HepG2 (cell line): ENCODE data around the gene THEM4. TPM values are rescaled to one million over a fixed set of nuclear protein-coding genes. Genes with fewer than 3 reads are reported as not detected.

Source experiments
- ATAC-seq: fragments of 200-7000 bp; cut with Tn5 transposase; 3 replicates; pipeline ENCODE4 v1.9.1; 2020; ENCODE audit warnings: mild to moderate bottlenecking, moderate library complexity
- BruUV-seq: library from RNA; stranded (reverse); fragments of 400-500 nt; replicated peaks from 2 replicates; lab custom pipeline; 2021; lab: Mats Ljungman, UMichigan
- CTCF ChIA-PET: fragments of 300-600 bp; formaldehyde crosslinking; extraction: SDS; loops from one replicate; lab custom pipeline; 2021; ENCODE audit warnings: low total read pairs, inconsistent platforms, low intra/inter-chr PET ratio; lab: Yijun Ruan, JAX
- POLR2A ChIA-PET: fragments of 350-600 bp; sonication (Branson Sonifier 250); formaldehyde crosslinking; loops from one replicate; lab custom pipeline; 2020; ENCODE audit warnings: antibody characterized with exemption, inconsistent platforms; lab: Yijun Ruan, JAX
- DNase-seq: peaks from one replicate; pipeline ENCODE4 v3.0.0-alpha.2; 2015; ENCODE audit warnings: low spot score
- FAIRE-seq: peaks from 3 replicates; lab custom pipeline; 2011; peaks lifted over from hg19 to GRCh38; lab: Jason Lieb, UNC
- H2AFZ ChIP-seq: one replicate; pipeline ENCODE4 v1.6.1; 2011; ENCODE audit warnings: low read length, inconsistent platforms
- H3K27ac ChIP-seq: fragments of 300-600 bp; 3 replicates; pipeline ENCODE4 v1.8.0; 2011; ENCODE audit warnings: mixed run types, mild to moderate bottlenecking, mixed read lengths, low read length, inconsistent platforms; ENCODE audit not compliant: insufficient read depth; ENCODE audit errors: extremely low read length
- H3K27me3 ChIP-seq, 2 experiments: fragments of 200-600 bp in 1 of 2; 2 replicates in 1 of 2; 3 replicates in 1 of 2; pipeline versions ENCODE4 v1.6.0 to v1.8.0; 2011; ENCODE audit warnings: low read length in 2 of 2, mild to moderate bottlenecking in 2 of 2, moderate library complexity in 2 of 2, inconsistent platforms in 1 of 2; ENCODE audit not compliant: insufficient read depth in 2 of 2, control insufficient read depth in 1 of 2
- H3K36me3 ChIP-seq, 2 experiments: fragments of 200-600 bp in 1 of 2; replicated peaks in 1 of 2; 2 replicates in 1 of 2; 3 replicates in 1 of 2; pipeline versions ENCODE4 v1.5.1 to v1.8.0; 2011; ENCODE audit warnings: low read length in 2 of 2, inconsistent platforms in 1 of 2; ENCODE audit not compliant: insufficient read depth in 2 of 2, control insufficient read depth in 1 of 2
- H3K4me1 ChIP-seq: 2 replicates; pipeline ENCODE4 v1.5.1; 2012; ENCODE audit warnings: low read length, inconsistent platforms; ENCODE audit not compliant: insufficient read depth
- H3K4me2 ChIP-seq: 2 replicates; pipeline ENCODE4 v1.6.0; 2011; ENCODE audit warnings: low read depth, low read length, inconsistent platforms
- H3K4me3 ChIP-seq, 3 experiments: fragments of 200-600 bp in 1 of 3; sonication (generic), shearing (Covaris generic) in 1 of 3; replicated peaks in 1 of 3; 2 replicates each; pipeline ENCODE4 v1.5.1; 2011 to 2016; ENCODE audit warnings: low read length in 3 of 3, inconsistent platforms in 2 of 3, low read depth in 2 of 3, mild to moderate bottlenecking in 2 of 3, control low read depth in 1 of 3, mixed read lengths in 1 of 3; ENCODE audit not compliant: insufficient read depth in 1 of 3
- H3K79me2 ChIP-seq: one replicate; pipeline ENCODE4 v1.6.1; 2011; ENCODE audit warnings: low read length, inconsistent platforms; ENCODE audit not compliant: insufficient read depth
- H3K9ac ChIP-seq: 2 replicates; pipeline ENCODE4 v1.6.0; 2011; ENCODE audit warnings: mild to moderate bottlenecking, low read depth, low read length, inconsistent platforms; ENCODE audit not compliant: insufficient read depth
- H3K9me3 ChIP-seq: 2 replicates; pipeline ENCODE4 v1.5.1; 2012; ENCODE audit warnings: mild to moderate bottlenecking, low read length
- H4K20me1 ChIP-seq: 2 replicates; pipeline ENCODE4 v1.6.0; 2011; ENCODE audit warnings: inconsistent platforms, mild to moderate bottlenecking, low read length, moderate library complexity; ENCODE audit not compliant: insufficient read depth
- ARNTL ChIP-seq: sonication (generic); formaldehyde crosslinking; IDR thresholded peaks from 2 replicates; pipeline ENCODE4 v1.4.0; 2020; ENCODE audit warnings: mild to moderate bottlenecking, missing genetic modification reagents
- GATAD2A ChIP-seq: IDR thresholded peaks from 2 replicates; pipeline ENCODE4 v1.6.1; 2016
- HMG20A ChIP-seq: IDR thresholded peaks from 2 replicates; pipeline ENCODE4 v1.6.1; 2016; ENCODE audit warnings: borderline replicate concordance
- RBAK ChIP-seq: sonication (generic); formaldehyde crosslinking; IDR thresholded peaks from 2 replicates; pipeline ENCODE4 v1.5.1; 2020; ENCODE audit warnings: mild to moderate bottlenecking, missing genetic modification reagents
- SATB2 ChIP-seq: sonication (generic); formaldehyde crosslinking; IDR thresholded peaks from 2 replicates; pipeline ENCODE4 v1.5.0; 2020; ENCODE audit warnings: missing genetic modification reagents
- TOPORS ChIP-seq: sonication (generic); formaldehyde crosslinking; IDR thresholded peaks from 2 replicates; pipeline ENCODE4 v1.8.0; 2023; ENCODE audit warnings: mild to moderate bottlenecking, missing genetic modification reagents
- ZNF274 ChIP-seq: sonication (generic); formaldehyde crosslinking; IDR thresholded peaks from 2 replicates; pipeline ENCODE4 v1.5.1; 2020; ENCODE audit warnings: mild to moderate bottlenecking, missing genetic modification reagents
- ZNF430 ChIP-seq: sonication (generic); formaldehyde crosslinking; IDR thresholded peaks from 2 replicates; pipeline ENCODE4 v1.9.0; 2021; ENCODE audit warnings: mild to moderate bottlenecking, missing genetic modification reagents
- ZNF766 ChIP-seq: sonication (generic); formaldehyde crosslinking; IDR thresholded peaks from 2 replicates; pipeline ENCODE4 v1.5.0; 2020; ENCODE audit warnings: missing genetic modification reagents, borderline replicate concordance
- WGBS: methylation state at CpG from one replicate; pipeline ENCODE4 v1.1.6; 2017; ENCODE audit warnings: low lambda C conversion rate; 5-methylcytosine and 5-hydroxymethylcytosine counted together
- in situ Hi-C: cut with HindIII; loops from 2 replicates; pipeline ENCODE4 v1.10.0; 2017; ENCODE audit warnings: low pct_unique_long_range_greater_than_20kb; ENCODE audit not compliant: extremely low pct_ligation_motif_present
- intact Hi-C: fragments of 100-400 bp; cut with micrococcal nuclease; formaldehyde crosslinking; loops from one replicate; pipeline ENCODE4 v1.10.0; 2022; ENCODE audit not compliant: unreplicated experiment
- polyA plus RNA-seq, 8 experiments: library from polyadenylated mRNA; depleted of rRNA in 3 of 8; stranded (reverse) in 7 of 8; unstranded in 1 of 8; fragments of >200 nt; fragmentation: Illumina TruSeq in 4 of 8; extraction: Trizol in 4 of 8; gene quantifications; 2 replicates each; pipeline versions ENCODE4 v1.2.1 to v1.2.3, GENCODE V29; 2011 to 2016; ENCODE audit warnings: low read depth in 4 of 8, missing spikeins in 1 of 8, mixed read lengths in 1 of 8; ENCODE audit not compliant: insufficient read depth in 1 of 8
- total RNA-seq, 5 experiments: library from RNA; depleted of rRNA; stranded (reverse); fragments of >200 nt; fragmentation: Illumina TruSeq; extraction: Trizol; gene quantifications; 2 replicates each; pipeline ENCODE4 v1.2.3, GENCODE V29; 2016; ENCODE audit warnings: low read depth in 1 of 5
- TF ChIP-seq, protein P1 (sequence below): sonication (generic); formaldehyde crosslinking; IDR thresholded peaks from 2 replicates; pipeline ENCODE4 v1.9.0; 2021; ENCODE audit warnings: mild to moderate bottlenecking, missing genetic modification reagents
- TF ChIP-seq, protein P2 (sequence below): IDR thresholded peaks from 2 replicates; pipeline ENCODE4 v1.6.1; 2012; ENCODE audit warnings: low read depth, low read length, improper control_type of control experiment
- TF ChIP-seq, protein P3 (sequence below): sonication (generic); formaldehyde crosslinking; IDR thresholded peaks from 2 replicates; pipeline ENCODE4 v1.4.0; 2020; ENCODE audit warnings: missing genetic modification reagents, borderline replicate concordance

Gene THEM4
- total and polyA plus RNA-seq, 2 of the 13 experiments (the other 11 are each of a cell fraction or from before 2014, with no cell fraction given) = 10.9 to 13.9 TPM

DNA sequence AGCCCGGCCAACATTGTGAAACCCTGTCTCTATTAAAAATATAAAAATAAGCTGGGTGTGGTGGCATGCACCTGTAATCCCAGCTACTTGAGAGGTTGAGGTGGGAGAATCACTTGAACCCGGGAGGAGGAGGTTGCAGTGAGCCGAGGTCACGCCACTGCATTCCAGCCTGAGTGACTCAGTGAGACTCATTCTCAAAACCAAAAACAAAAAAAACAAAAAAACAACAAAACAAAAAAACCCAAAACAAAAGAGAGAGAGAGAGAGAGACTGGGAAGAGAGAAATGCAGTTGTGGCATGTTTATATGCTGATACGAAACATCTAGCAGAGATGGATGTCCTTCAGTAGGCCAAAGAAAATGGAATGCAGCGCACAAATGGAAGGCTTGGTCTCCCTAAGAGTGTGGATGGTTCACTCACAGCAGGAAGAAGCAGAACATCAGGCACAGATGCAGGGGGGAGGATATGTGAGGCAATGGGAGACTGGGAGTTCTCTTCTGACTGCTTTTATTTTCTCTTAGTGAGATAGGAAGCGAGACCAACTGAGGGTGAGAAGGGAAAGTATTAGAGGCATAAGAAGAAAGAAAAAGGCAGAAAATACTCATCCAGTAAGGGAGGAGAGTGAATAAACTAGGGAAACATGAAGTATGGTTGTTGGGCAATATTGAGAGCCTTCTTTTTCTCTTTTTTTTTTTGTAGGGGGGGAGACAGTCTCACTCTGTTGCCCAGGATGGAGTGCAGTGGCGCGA lies 16.0 kb downstream of the THEM4 start:
- 97% methylated on average over 9 of the region's 9 CpGs for WGBS
- no TSS peak for BruUV-seq
- Histone ChIP-seq H3K4me3 (no peak overlapping the region), H2AFZ (no peak overlapping the region), H3K9ac (no peak overlapping the region), H3K79me2 (no peaks in the 10 kb centered on the region), H3K4me1 (peaks cover 5% of the 10 kb centered on the region; the same call in 1 of the 2 replicates), H3K36me3 (peaks cover 7 to 11% of the 10 kb centered on the region in 2 experiments; a peak in 2 of 5 replicates), H3K27ac (no peak overlapping the region), H3K4me2 (no peak overlapping the region), H4K20me1 (no peaks in the 10 kb centered on the region), H3K27me3 (no peaks in the 10 kb centered on the region), H3K9me3 (no peaks in the 10 kb centered on the region)
- DNase-seq (no peak), ATAC-seq (no peak), FAIRE-seq (no peak)
- POLR2A ChIA-PET = no interaction called here
- CTCF ChIA-PET = no interaction called here
- intact Hi-C loops (no loop called here), in situ Hi-C loops (no loop called here)
- TF ChIP-seq ZNF430 (CRISPR knock-in tag) = no peak
- TF ChIP-seq GATAD2A (CRISPR knock-in tag) = no peak
- no peak for TF ChIP-seq TOPORS (CRISPR knock-in tag)
- TF ChIP-seq SATB2 (CRISPR knock-in tag) = no peak
- TF ChIP-seq ARNTL (CRISPR knock-in tag) = no peak
- TF ChIP-seq, protein P1, sequence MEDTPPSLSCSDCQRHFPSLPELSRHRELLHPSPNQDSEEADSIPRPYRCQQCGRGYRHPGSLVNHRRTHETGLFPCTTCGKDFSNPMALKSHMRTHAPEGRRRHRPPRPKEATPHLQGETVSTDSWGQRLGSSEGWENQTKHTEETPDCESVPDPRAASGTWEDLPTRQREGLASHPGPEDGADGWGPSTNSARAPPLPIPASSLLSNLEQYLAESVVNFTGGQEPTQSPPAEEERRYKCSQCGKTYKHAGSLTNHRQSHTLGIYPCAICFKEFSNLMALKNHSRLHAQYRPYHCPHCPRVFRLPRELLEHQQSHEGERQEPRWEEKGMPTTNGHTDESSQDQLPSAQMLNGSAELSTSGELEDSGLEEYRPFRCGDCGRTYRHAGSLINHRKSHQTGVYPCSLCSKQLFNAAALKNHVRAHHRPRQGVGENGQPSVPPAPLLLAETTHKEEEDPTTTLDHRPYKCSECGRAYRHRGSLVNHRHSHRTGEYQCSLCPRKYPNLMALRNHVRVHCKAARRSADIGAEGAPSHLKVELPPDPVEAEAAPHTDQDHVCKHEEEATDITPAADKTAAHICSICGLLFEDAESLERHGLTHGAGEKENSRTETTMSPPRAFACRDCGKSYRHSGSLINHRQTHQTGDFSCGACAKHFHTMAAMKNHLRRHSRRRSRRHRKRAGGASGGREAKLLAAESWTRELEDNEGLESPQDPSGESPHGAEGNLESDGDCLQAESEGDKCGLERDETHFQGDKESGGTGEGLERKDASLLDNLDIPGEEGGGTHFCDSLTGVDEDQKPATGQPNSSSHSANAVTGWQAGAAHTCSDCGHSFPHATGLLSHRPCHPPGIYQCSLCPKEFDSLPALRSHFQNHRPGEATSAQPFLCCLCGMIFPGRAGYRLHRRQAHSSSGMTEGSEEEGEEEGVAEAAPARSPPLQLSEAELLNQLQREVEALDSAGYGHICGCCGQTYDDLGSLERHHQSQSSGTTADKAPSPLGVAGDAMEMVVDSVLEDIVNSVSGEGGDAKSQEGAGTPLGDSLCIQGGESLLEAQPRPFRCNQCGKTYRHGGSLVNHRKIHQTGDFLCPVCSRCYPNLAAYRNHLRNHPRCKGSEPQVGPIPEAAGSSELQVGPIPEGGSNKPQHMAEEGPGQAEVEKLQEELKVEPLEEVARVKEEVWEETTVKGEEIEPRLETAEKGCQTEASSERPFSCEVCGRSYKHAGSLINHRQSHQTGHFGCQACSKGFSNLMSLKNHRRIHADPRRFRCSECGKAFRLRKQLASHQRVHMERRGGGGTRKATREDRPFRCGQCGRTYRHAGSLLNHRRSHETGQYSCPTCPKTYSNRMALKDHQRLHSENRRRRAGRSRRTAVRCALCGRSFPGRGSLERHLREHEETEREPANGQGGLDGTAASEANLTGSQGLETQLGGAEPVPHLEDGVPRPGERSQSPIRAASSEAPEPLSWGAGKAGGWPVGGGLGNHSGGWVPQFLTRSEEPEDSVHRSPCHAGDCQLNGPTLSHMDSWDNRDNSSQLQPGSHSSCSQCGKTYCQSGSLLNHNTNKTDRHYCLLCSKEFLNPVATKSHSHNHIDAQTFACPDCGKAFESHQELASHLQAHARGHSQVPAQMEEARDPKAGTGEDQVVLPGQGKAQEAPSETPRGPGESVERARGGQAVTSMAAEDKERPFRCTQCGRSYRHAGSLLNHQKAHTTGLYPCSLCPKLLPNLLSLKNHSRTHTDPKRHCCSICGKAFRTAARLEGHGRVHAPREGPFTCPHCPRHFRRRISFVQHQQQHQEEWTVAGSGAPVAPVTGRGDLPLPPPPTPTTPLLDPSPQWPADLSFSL (CRISPR knock-in tag) = no peak
- TF ChIP-seq ZNF274 (CRISPR knock-in tag) = no peak
- TF ChIP-seq, protein P2, sequence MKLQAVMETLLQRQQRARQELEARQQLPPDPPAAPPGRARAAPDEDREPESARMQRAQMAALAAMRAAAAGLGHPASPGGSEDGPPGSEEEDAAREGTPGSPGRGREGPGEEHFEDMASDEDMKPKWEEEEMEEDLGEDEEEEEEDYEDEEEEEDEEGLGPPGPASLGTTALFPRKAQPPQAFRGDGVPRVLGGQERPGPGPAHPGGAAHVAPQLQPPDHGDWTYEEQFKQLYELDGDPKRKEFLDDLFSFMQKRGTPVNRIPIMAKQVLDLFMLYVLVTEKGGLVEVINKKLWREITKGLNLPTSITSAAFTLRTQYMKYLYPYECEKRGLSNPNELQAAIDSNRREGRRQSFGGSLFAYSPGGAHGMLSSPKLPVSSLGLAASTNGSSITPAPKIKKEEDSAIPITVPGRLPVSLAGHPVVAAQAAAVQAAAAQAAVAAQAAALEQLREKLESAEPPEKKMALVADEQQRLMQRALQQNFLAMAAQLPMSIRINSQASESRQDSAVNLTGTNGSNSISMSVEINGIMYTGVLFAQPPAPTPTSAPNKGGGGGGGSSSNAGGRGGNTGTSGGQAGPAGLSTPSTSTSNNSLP = no peak
- no peak for TF ChIP-seq HMG20A (CRISPR knock-in tag)
- TF ChIP-seq, protein P3, sequence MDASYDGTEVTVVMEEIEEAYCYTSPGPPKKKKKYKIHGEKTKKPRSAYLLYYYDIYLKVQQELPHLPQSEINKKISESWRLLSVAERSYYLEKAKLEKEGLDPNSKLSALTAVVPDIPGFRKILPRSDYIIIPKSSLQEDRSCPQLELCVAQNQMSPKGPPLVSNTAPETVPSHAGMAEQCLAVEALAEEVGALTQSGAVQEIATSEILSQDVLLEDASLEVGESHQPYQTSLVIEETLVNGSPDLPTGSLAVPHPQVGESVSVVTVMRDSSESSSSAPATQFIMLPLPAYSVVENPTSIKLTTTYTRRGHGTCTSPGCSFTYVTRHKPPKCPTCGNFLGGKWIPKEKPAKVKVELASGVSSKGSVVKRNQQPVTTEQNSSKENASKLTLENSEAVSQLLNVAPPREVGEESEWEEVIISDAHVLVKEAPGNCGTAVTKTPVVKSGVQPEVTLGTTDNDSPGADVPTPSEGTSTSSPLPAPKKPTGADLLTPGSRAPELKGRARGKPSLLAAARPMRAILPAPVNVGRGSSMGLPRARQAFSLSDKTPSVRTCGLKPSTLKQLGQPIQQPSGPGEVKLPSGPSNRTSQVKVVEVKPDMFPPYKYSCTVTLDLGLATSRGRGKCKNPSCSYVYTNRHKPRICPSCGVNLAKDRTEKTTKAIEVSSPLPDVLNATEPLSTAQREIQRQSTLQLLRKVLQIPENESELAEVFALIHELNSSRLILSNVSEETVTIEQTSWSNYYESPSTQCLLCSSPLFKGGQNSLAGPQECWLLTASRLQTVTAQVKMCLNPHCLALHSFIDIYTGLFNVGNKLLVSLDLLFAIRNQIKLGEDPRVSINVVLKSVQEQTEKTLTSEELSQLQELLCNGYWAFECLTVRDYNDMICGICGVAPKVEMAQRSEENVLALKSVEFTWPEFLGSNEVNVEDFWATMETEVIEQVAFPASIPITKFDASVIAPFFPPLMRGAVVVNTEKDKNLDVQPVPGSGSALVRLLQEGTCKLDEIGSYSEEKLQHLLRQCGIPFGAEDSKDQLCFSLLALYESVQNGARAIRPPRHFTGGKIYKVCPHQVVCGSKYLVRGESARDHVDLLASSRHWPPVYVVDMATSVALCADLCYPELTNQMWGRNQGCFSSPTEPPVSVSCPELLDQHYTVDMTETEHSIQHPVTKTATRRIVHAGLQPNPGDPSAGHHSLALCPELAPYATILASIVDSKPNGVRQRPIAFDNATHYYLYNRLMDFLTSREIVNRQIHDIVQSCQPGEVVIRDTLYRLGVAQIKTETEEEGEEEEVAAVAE (CRISPR knock-in tag) = no peak
- no peak for TF ChIP-seq RBAK
- TF ChIP-seq ZNF766 (CRISPR knock-in tag) = no peak
